ENCODE results near the gene C16orf89. TPM values are rescaled to one million over a fixed set of nuclear protein-coding genes. Genes with fewer than 3 reads are reported as not detected.
A peak's percentile ranks its signal among the peaks of the same experiment; 100 is the strongest.
"Not testable (repeated sequence)": the region's sequence is repeated elsewhere in the genome, so short reads cannot be mapped to it uniquely, and the experiment has no call there.

C16orf89 gene
- polyA plus RNA-seq, 4 donors: 3.2 to 8.1 (median 5.2) TPM

- DNase-seq (ENCODE audit: low read depth in 4 of 4, low spot score in 2 of 4): not testable (repeated sequence)
These were observed 19.0 kb upstream of the C16orf89 start for GRCh38 chr16:5084802-5085201.

- DNase-seq (ENCODE audit: low read depth in 4 of 4, low spot score in 2 of 4): not testable (repeated sequence)
These were observed 18.5 kb upstream of the C16orf89 start for GRCh38 chr16:5084099-5084731.

GRCh38 chr16:5083646-5084045, 17.9 kb upstream of the C16orf89 start:
- DNase-seq (ENCODE audit: low read depth in 4 of 4, low spot score in 2 of 4): not testable (repeated sequence)

- DNase-seq (ENCODE audit: low read depth in 4 of 4, low spot score in 2 of 4): not testable (repeated sequence)
These were observed 15.2 kb upstream of the C16orf89 start for GRCh38 chr16:5080996-5081395.

GRCh38 chr16:5080461-5080860, 14.7 kb upstream of the C16orf89 start:
- not testable (repeated sequence) for DNase-seq (ENCODE audit: low read depth in 4 of 4, low spot score in 2 of 4)

- DNase-seq (ENCODE audit: low read depth in 4 of 4, low spot score in 2 of 4): no peak
These were observed 12.9 kb upstream of the C16orf89 start for GRCh38 chr16:5078626-5079025.

GRCh38 chr16:5077304-5077703, 11.5 kb upstream of the C16orf89 start:
- no peak for DNase-seq (ENCODE audit: low read depth in 4 of 4, low spot score in 2 of 4)

GRCh38 chr16:5075637-5076036, 9.9 kb upstream of the C16orf89 start:
- no peak for DNase-seq (ENCODE audit: low read depth in 4 of 4, low spot score in 2 of 4)

GRCh38 chr16:5073771-5074170, 8.0 kb upstream of the C16orf89 start:
- DNase-seq (ENCODE audit: low read depth in 4 of 4, low spot score in 2 of 4): not testable (repeated sequence)

GRCh38 chr16:5073279-5073629, 7.5 kb upstream of the C16orf89 start:
- no peak for DNase-seq (ENCODE audit: low read depth in 4 of 4, low spot score in 2 of 4)

- no peak for DNase-seq (ENCODE audit: low read depth in 4 of 4, low spot score in 2 of 4)
These were observed 6.8 kb upstream of the C16orf89 start for GRCh38 chr16:5072334-5073278.

- peak; percentile 34 to 82 (median 70) for DNase-seq (ENCODE audit: low read depth in 4 of 4, low spot score in 2 of 4)
These were observed 6.1 kb upstream of the C16orf89 start, which contains the start of gene ALG1 for GRCh38 chr16:5071681-5072333. Gene ALG1 (plus strand): TSS chr16:5071843. CDS start chr16:5071850, 7 bp downstream.

- peak in 1 of 4 donors; percentile 2 for DNase-seq (ENCODE audit: low read depth in 4 of 4, low spot score in 2 of 4)
These were observed 5.6 kb upstream of the C16orf89 start for GRCh38 chr16:5071341-5071680.

GRCh38 chr16:5070431-5071186, 4.9 kb upstream of the C16orf89 start:
- DNase-seq (ENCODE audit: low read depth in 4 of 4, low spot score in 2 of 4): no peak

- DNase-seq (ENCODE audit: low read depth in 4 of 4, low spot score in 2 of 4): no peak
These were observed 4.1 kb upstream of the C16orf89 start for GRCh38 chr16:5069854-5070253.

GRCh38 chr16:5069048-5069447, 3.3 kb upstream of the C16orf89 start:
- DNase-seq (ENCODE audit: low read depth in 4 of 4, low spot score in 2 of 4): no peak

GRCh38 chr16:5066511-5066910, 755 bp upstream of the C16orf89 start:
- no peak for DNase-seq (ENCODE audit: low read depth in 4 of 4, low spot score in 2 of 4)

- no peak for DNase-seq (ENCODE audit: low read depth in 4 of 4, low spot score in 2 of 4)
These were observed 430 bp downstream of the C16orf89 start for GRCh38 chr16:5065326-5065725.

- DNase-seq (ENCODE audit: low read depth in 4 of 4, low spot score in 2 of 4): no peak
These were observed 841 bp downstream of the C16orf89 start for GRCh38 chr16:5064915-5065314.
